Left cardiac atrium (tissue), 4 donors: Measurements from ENCODE around the gene CALCR. TPM values are rescaled to one million over a fixed set of nuclear protein-coding genes. Genes with fewer than 3 reads are reported as not detected.

Source experiments
- ATAC-seq, 2 donors: fragments of 200-7000 bp; cut with Tn5 transposase; one replicate each; pipeline ENCODE4 v1.9.1; 2020; ENCODE audit warnings: mild to moderate bottlenecking in 2 of 2, moderate library complexity in 2 of 2
- DNase-seq: peaks from one replicate; pipeline ENCODE4 v3.0.0-alpha.2; 2020
- intact Hi-C, 2 donors: fragments of 100-400 bp; cut with DNase I; formaldehyde crosslinking; loops; one replicate each; pipeline versions ENCODE4 v1.14.1 to v1.15.1; 2022 to 2023
- total RNA-seq, 2 donors: library from RNA; stranded (reverse); fragmentation: NEBNext Ultra II Directional; extraction: Animal tissue kit (Norgen Biotek cat#: 25700); gene quantifications; one replicate each; pipeline ENCODE4 v1.2.1, GENCODE V29; 2021
- donor health status: DM: no; HTN: yes; CAD: no.
- donor health status: DM: no; HTN: yes; CAD: no; lungs with severe emphysema.
- donor health status: DM: yes; HTN: yes; CAD: no.
- donor health status: Dilated cardiomyopathy.

Gene CALCR
- total RNA-seq, 2 donors from 2014 or later, result 0.08 to 0.09 TPM

- DNase-seq (no peak), ATAC-seq (no peak)
- intact Hi-C loops, result no loop called here
Measured at GRCh38 chr7:93476491-93477344, 97.8 kb downstream of the CALCR start.

GRCh38 chr7:93475811-93476210 is 98.7 kb downstream of the CALCR start:
- intact Hi-C loops, result no loop called here
- no peak for ATAC-seq

GRCh38 chr7:93471456-93471855 is 103.1 kb downstream of the CALCR start:
- intact Hi-C loops, result no loop called here
- ATAC-seq (no peak), DNase-seq (no peak)

More at GRCh38 chr7:93475811-93476210, 98.7 kb downstream of the CALCR start:
- DNase-seq, result no peak

GRCh38 chr7:93463764-93464163 is 110.8 kb downstream of the CALCR start:
- intact Hi-C loops, result no loop called here
- DNase-seq (no peak), ATAC-seq (no peak)

GRCh38 chr7:93461350-93461749 is 113.2 kb downstream of the CALCR start:
- DNase-seq, result no peak
- ATAC-seq, result no peak
- intact Hi-C loops, result no loop called here

GRCh38 chr7:93453262-93453661 is 121.3 kb downstream of the CALCR start:
- intact Hi-C loops, result no loop called here

GRCh38 chr7:93448176-93448575 is 126.3 kb downstream of the CALCR start:
- intact Hi-C loops, result no loop called here
- DNase-seq, result no peak
- no peak for ATAC-seq

More at GRCh38 chr7:93453262-93453661, 121.3 kb downstream of the CALCR start:
- no peak for ATAC-seq
- DNase-seq, result no peak

GRCh38 chr7:93447509-93447908 is 127.0 kb downstream of the CALCR start:
- ATAC-seq, result no peak

GRCh38 chr7:93442478-93443224 is 131.9 kb downstream of the CALCR start:
- DNase-seq (no peak), ATAC-seq (no peak)
- intact Hi-C loops, result no loop called here

More at GRCh38 chr7:93447509-93447908, 127.0 kb downstream of the CALCR start:
- intact Hi-C loops, result no loop called here
- DNase-seq, result no peak

- ATAC-seq (no peak), DNase-seq (no peak)
- intact Hi-C loops, result no loop called here
Measured at GRCh38 chr7:93435791-93436190, 138.7 kb downstream of the CALCR start.

GRCh38 chr7:93432130-93432529 is 142.4 kb downstream of the CALCR start:
- DNase-seq (no peak), ATAC-seq (no peak)
- intact Hi-C loops, result no loop called here

GRCh38 chr7:93430917-93431588 is 143.5 kb downstream of the CALCR start:
- no peak for DNase-seq
- intact Hi-C loops, result no loop called here
- no peak for ATAC-seq

- no peak for ATAC-seq
- DNase-seq, result no peak
- intact Hi-C loops, result no loop called here
Measured at GRCh38 chr7:93429563-93429962, 145.0 kb downstream of the CALCR start.

GRCh38 chr7:93427107-93427506 is 147.4 kb downstream of the CALCR start:
- intact Hi-C loops, result no loop called here
- DNase-seq, result no peak

GRCh38 chr7:93426155-93426696 is 148.3 kb downstream of the CALCR start:
- intact Hi-C loops, result no loop called here

More at GRCh38 chr7:93427107-93427506, 147.4 kb downstream of the CALCR start:
- ATAC-seq, result no peak

GRCh38 chr7:93414574-93414973 is 159.9 kb downstream of the CALCR start:
- ATAC-seq, result no peak
- no peak for DNase-seq
- intact Hi-C loops, result no loop called here

More at GRCh38 chr7:93426155-93426696, 148.3 kb downstream of the CALCR start:
- DNase-seq, result no peak
- ATAC-seq, result no peak

- DNase-seq, result no peak
- intact Hi-C loops, result no loop called here
- no peak for ATAC-seq
Measured at GRCh38 chr7:93409324-93409723, 165.2 kb downstream of the CALCR start.

- no peak for DNase-seq
- intact Hi-C loops, result no loop called here
- ATAC-seq, result no peak
Measured at GRCh38 chr7:93407239-93407638, 167.3 kb downstream of the CALCR start.

GRCh38 chr7:93402944-93403343 is 171.6 kb downstream of the CALCR start:
- DNase-seq (no peak), ATAC-seq (no peak)
- intact Hi-C loops, result no loop called here
